ENCODE results near the gene CDK5R2. TPM values are rescaled to one million over a fixed set of nuclear protein-coding genes. Genes with fewer than 3 reads are reported as not detected.
A peak's percentile ranks its signal among the peaks of the same experiment; 100 is the strongest.

The CDK5R2 gene
- polyA plus RNA-seq, 1 donor (not counting 4 experiments of a cell fraction or from before 2014, with no cell fraction given), result not detected

DNA sequence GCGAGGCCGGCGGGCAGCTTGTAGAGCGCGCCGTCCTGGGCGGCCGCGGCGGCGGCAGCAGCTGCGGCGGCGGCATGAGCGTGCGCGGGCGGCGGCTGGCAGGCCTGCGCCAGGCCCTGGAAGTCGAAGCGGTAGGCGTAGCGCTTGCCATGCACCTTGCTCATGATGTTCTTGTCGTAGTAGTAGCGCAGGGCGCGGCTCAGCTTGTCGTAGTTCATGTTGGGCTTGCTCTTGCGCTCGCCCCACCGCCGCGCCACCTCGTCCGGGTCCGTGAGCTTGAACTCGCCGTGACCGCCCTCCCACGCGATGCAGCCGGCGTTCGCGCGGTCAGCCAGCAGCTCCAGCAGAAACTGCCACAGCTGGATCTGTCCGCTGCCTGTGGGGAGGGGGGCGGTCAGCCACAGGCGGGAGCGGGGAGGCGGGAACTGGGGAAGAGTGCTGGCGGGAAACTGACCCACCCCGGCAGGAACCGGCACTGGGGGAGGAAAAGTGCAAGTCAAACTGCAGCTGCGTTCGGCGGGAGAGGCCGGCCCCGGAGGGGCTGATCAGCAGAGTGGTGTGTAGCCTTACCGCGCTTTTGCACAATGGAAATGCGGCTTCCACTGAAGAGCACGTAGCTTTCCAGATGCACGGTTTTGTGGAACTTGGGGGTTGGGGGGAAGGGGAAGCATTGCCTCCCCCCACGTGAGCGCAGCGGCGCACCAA, 22.6 kb downstream of the CDK5R2 start:
- DNase-seq (ENCODE audit: low read depth, low spot score), result no peak
- FAIRE-seq, result no peak

DNA sequence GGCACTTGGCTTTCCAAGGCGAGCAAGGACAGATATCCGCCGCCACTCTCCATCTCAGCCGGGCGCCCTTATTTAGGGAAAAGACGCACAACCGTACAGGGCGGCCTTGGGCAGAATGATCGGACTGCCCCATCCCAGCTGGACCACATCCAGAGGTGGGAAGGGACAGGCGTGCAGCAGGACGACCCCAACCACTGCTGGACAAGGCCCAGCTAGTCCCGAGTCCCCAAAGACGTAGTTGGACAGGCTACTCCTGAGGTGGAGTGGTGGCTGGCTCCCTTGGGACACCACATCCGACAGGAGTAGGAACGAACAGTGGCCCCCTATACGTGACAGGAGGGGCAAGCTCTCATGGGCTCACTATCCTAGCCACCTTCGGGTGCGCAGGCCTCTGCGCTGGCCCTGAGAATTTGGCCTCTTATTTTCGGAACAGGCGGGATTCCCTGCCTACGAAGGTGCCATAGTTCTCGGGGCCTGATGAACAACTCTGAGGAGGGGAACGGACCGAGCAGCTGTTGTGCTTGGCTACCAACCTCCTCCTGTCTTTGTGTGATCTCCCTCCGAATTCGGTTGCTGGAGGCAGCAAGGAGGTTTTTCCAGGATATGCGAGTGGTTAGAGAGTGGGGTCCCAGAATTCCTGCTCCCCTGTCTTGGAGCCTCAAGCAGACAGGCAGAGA, 23.3 kb downstream of the CDK5R2 start:
- Histone ChIP-seq H4K20me1 (ENCODE audit: control insufficient read depth, extremely low read depth, insufficient read depth, low read length) (no peaks in the 10 kb centered on the region), H3K27ac (ENCODE audit: control insufficient read depth, insufficient read depth, low read length) (no peak overlapping the region), H3K79me2 (ENCODE audit: control insufficient read depth, insufficient read depth, low read length) (no peaks in the 10 kb centered on the region), H3K9me1 (ENCODE audit: control insufficient read depth, extremely low read depth, insufficient read depth, low read length) (no peaks in the 10 kb centered on the region), H3K4me1 (ENCODE audit: control insufficient read depth, extremely low read depth, insufficient read depth, low read length) (peaks cover 4% of the 10 kb centered on the region), H3K27me3 (ENCODE audit: control insufficient read depth, extremely low read depth, insufficient read depth, low read length) (peaks cover 80% of the 10 kb centered on the region), H3K9ac (ENCODE audit: control insufficient read depth, extremely low read depth, insufficient read depth, low read length) (no peak overlapping the region), H2AFZ (ENCODE audit: control insufficient read depth, low read length) (no peak overlapping the region), H3K9me3 (ENCODE audit: control insufficient read depth, low read depth, low read length) (no peaks in the 10 kb centered on the region), H3K4me3 (ENCODE audit: control insufficient read depth in 2 of 3, extremely low read depth in 1 of 3, insufficient read depth in 2 of 3, low read depth in 1 of 3, low read length in 3 of 3) (no peak overlapping the region), H3K4me2 (ENCODE audit: control insufficient read depth, extremely low read depth, insufficient read depth, low read depth, low read length) (no peak overlapping the region), H3K36me3 (ENCODE audit: control insufficient read depth in 2 of 2, extremely low read depth in 1 of 2, insufficient read depth in 2 of 2, low read length in 2 of 2) (no peaks in the 10 kb centered on the region)
- peak; percentile 86 for TF ChIP-seq EZH2 (IDR thresholded peaks at IDR 0.05; ENCODE audit: low read length)
- TF ChIP-seq, protein P1, sequence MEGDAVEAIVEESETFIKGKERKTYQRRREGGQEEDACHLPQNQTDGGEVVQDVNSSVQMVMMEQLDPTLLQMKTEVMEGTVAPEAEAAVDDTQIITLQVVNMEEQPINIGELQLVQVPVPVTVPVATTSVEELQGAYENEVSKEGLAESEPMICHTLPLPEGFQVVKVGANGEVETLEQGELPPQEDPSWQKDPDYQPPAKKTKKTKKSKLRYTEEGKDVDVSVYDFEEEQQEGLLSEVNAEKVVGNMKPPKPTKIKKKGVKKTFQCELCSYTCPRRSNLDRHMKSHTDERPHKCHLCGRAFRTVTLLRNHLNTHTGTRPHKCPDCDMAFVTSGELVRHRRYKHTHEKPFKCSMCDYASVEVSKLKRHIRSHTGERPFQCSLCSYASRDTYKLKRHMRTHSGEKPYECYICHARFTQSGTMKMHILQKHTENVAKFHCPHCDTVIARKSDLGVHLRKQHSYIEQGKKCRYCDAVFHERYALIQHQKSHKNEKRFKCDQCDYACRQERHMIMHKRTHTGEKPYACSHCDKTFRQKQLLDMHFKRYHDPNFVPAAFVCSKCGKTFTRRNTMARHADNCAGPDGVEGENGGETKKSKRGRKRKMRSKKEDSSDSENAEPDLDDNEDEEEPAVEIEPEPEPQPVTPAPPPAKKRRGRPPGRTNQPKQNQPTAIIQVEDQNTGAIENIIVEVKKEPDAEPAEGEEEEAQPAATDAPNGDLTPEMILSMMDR (optimal IDR thresholded peaks at IDR 0.05 in 1 of 3, IDR thresholded peaks at IDR 0.05 in 1 of 3, conservative IDR thresholded peaks at IDR 0.05 in 1 of 3; ENCODE audit: extremely low read depth in 1 of 3, insufficient read depth in 2 of 3, low read length in 3 of 3), result no peak
- DNase-seq (ENCODE audit: low read depth, low spot score) (no peak), FAIRE-seq (no peak)
- dilution Hi-C loops (cut with MboI; ENCODE audit: extremely low pct_ligation_motif_present, low sequenced_read_pairs), result no loop called here

More for the DNA sequence above, 22.6 kb downstream of the CDK5R2 start:
- no peaks in the 10 kb centered on the region for H3K9me3 ChIP-seq (ENCODE audit: control insufficient read depth, low read depth, low read length)
- no peak overlapping the region for H3K27ac ChIP-seq (ENCODE audit: control insufficient read depth, insufficient read depth, low read length)
- no peaks in the 10 kb centered on the region for H3K36me3 ChIP-seq (ENCODE audit: control insufficient read depth in 2 of 2, extremely low read depth in 1 of 2, insufficient read depth in 2 of 2, low read length in 2 of 2)
- H3K4me3 ChIP-seq (ENCODE audit: control insufficient read depth in 2 of 3, extremely low read depth in 1 of 3, insufficient read depth in 2 of 3, low read depth in 1 of 3, low read length in 3 of 3), result no peak overlapping the region
- H3K27me3 ChIP-seq (ENCODE audit: control insufficient read depth, extremely low read depth, insufficient read depth, low read length), result peaks cover 80% of the 10 kb centered on the region
- H4K20me1 ChIP-seq (ENCODE audit: control insufficient read depth, extremely low read depth, insufficient read depth, low read length), result no peaks in the 10 kb centered on the region
- dilution Hi-C loops (cut with MboI; ENCODE audit: extremely low pct_ligation_motif_present, low sequenced_read_pairs), result no loop called here
- no peak overlapping the region for H2AFZ ChIP-seq (ENCODE audit: control insufficient read depth, low read length)
- H3K4me1 ChIP-seq (ENCODE audit: control insufficient read depth, extremely low read depth, insufficient read depth, low read length), result peaks cover 4% of the 10 kb centered on the region
- H3K79me2 ChIP-seq (ENCODE audit: control insufficient read depth, insufficient read depth, low read length), result no peaks in the 10 kb centered on the region
- H3K9me1 ChIP-seq (ENCODE audit: control insufficient read depth, extremely low read depth, insufficient read depth, low read length), result no peaks in the 10 kb centered on the region
- H3K9ac ChIP-seq (ENCODE audit: control insufficient read depth, extremely low read depth, insufficient read depth, low read length), result no peak overlapping the region
- TF ChIP-seq EZH2 (IDR thresholded peaks at IDR 0.05; ENCODE audit: low read length), result peak; percentile 98
- TF ChIP-seq, protein P1 (optimal IDR thresholded peaks at IDR 0.05 in 1 of 3, IDR thresholded peaks at IDR 0.05 in 1 of 3, conservative IDR thresholded peaks at IDR 0.05 in 1 of 3; ENCODE audit: extremely low read depth in 1 of 3, insufficient read depth in 2 of 3, low read length in 3 of 3), result no peak
- H3K4me2 ChIP-seq (ENCODE audit: control insufficient read depth, extremely low read depth, insufficient read depth, low read depth, low read length), result peak overlapping the region; percentile 27
